ENCODE measurements around the gene SLC35E4.
"Not testable (repeated sequence)": the region's sequence is repeated elsewhere in the genome, so short reads cannot be mapped to it uniquely, and the experiment has no call there.

The SLC35E4 gene, protein sequence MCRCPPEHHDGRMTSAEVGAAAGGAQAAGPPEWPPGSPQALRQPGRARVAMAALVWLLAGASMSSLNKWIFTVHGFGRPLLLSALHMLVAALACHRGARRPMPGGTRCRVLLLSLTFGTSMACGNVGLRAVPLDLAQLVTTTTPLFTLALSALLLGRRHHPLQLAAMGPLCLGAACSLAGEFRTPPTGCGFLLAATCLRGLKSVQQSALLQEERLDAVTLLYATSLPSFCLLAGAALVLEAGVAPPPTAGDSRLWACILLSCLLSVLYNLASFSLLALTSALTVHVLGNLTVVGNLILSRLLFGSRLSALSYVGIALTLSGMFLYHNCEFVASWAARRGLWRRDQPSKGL

DNA sequence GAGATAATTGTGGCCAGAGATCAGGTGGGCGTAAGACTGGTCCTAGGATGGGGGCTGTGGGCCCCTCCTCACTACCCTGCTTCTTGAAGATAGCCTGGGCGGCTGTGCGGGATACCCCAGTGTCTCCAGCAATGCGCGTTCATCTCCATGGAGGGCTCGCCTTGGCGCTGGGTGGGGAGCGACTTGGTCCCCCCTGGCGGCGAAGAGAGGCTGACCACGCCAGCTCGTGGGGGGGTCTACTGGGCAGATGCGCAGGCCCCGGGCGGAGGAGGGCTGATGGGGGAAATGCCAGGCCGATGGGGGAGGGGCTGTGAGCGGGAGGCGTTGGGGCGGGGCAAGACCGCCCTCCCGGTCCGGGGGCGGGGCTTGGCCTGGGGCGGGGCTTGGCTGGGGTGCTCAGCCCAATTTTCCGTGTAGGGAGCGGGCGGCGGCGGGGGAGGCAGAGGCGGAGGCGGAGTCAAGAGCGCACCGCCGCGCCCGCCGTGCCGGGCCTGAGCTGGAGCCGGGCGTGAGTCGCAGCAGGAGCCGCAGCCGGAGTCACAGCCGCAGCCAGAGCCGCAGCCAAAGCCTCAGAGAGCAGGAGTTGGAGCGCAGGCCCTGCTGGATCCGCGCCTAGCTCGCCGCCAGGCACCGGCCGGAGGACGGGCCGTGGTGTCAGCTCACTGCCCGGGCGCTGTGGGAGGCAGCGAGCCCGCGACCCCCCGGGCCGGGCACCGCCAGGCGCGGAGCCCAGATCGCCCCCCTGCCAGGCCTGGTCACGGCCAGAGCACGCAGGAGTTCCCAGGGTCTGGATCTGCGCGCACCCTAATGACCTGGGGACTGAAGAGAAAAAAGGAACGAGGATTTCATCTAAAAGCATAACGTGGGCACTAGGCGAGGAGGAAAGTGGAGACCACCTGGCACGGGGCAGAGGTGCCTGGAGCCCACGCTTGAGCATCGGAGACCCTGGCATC, at the start of gene SLC35E4:
SLC35E4 (plus strand) TSS at position 509 of the 953 bp plus-strand sequence. CDS start 670 bp downstream, outside the sequence.
- DNase-seq = peak; percentile 91

DNA sequence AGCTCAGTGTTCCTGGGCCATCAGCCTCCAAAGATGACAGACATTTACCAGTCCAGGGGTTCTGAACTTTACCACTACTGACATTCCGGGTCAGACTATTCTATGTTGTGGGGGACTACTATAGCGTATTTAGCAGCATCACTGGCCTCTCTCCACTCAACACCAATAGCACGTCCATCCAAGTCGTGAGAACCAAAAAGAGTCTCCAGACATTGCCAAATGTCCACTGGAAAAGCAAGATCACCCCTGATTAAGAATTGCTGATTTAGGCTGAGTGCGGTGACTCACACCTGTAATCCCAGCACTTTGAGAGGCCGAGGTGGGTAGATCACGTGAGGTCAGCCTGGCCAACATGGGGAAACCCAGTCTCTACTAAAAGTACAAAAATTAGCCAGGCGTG, 49.2 kb upstream of the SLC35E4 start:
- DNase-seq = no peak

DNA sequence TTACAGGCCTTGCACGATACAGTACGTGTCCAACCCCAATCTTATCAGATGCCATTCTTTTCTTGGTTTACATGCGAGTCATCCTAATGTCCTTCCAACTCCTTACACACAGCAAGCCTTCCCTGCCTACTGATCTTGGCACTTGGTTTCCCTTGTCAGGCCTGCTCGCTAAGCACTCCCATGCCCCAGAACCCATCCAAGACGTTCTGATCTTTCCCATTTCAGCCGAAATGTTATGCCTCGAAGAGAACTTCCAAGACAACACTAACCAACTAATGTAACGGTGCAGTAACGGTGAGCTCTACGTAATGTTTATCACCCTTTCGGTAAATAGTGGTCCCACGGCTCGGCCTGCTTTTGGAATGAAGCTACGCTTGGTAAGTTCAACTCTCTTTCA, 44.4 kb upstream of the SLC35E4 start:
- peak; percentile 8 for DNase-seq

DNA sequence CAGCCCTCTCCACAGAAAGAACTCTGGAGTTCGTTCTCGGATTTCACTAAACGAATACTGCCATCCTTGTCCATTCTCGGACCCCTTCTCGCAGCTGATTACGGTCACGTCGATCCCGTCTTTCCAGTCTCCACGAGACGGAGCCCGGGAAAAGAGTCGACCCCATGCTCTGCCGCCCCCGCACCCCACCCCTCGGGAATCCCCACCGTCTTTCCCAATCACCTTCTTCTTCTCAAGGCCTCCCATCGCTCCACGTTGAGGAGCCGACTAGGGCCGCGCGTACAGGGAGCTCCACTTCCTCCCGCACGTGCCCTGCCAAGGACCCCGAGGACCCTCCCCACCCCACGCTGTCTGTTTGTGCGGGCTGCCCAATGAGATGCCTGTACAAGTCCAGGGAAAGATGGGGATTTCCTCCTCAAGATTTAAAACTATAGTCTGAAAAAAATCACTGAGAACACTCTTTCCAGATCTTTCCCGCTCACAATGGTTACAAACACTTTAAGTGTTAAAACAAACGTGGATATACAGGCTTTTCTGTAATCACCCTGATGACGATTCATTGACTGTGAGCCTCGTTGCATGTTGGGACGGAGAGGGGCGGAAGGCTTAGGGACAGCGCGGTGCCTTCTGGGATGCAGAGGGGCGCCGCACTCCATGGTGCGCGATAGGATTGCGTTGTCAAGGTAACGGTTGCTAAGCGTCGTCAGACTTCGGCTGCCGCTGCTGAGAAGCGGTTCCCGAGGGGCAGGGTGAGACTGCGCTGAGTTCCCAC, 43.8 kb upstream of the SLC35E4 start, which contains the start of gene PES1:
PES1 (minus strand) TSS at position 323 of the 772 bp plus-strand sequence; CDS start at position 246, 77 bp downstream.
- DNase-seq = peak; percentile 99

DNA sequence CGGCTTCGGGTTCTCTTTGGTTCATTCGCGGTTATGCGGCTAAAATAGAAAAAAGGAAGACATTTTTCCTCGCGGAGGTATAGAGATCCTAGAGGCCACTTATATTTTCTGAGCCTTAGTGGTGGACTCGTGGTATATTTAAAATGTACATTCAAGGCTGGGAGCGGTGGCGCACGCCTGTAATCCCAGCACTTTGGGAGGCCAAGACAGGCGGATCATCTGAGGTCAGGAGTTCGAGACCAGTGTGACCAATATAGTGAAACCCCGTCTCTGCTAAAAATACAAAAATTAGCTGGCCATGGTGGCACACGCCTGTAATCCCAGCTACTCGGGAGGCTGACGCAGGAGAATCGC, 43.2 kb upstream of the SLC35E4 start:
- not testable (repeated sequence) for DNase-seq

DNA sequence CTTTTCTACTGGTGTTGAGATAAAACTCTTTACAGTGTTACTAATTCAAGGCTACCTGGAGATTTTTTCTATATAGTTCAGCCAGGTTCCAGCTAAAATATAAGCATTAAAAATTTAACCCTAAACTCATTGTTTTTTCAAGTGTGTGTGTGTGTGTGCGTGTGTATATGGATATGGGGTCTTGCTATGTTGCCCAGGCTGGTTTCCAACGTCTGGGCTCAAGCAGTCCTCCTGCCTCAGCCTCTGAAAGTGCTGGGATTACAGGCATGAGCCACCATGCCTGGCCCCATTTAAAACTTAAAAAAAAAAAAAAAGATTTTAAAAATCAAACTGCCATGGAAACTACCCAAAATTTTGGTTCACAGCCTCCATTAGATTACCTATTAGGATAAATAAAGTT, 39.4 kb upstream of the SLC35E4 start:
- no peak for DNase-seq

DNA sequence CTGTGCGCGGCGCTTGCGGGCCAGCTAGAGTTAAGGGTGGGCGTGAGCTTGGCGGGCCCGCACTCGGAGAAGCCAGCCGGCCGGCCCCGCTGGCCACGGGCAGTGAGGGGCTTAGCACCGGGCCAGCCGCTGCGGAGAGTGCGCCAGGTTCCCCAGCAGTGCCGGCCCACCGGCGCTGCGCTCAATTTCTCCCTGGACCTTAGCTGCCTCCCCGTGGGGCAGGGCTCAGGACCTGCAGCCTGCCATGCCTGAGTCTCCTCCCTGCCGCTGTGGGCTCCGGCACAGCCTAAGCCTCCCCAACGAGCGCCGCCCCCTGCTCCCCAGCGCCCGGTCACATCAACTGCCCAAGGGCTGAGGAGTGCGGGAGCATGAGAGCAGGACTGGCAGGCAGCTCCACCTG, 38.7 kb upstream of the SLC35E4 start:
- no peak for DNase-seq

DNA sequence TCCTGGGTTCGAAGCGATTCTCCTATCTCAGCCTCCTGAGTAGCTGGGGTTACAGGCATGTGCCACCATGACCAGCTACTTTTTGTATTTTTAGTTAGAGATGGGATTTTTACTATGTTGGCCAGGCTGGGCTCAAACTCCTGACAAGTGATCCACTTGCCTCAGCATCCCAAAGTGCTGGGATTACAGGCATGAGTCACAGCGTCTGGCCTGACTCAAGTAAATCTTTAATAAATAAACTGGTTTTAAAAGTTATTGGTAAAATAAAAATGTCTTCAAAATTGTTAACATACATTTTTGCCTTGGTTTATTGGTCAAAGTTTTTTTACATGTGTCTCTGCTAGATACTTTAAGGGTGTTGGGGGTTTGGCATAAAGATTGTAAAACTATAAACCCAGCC, 36.6 kb upstream of the SLC35E4 start:
- DNase-seq = no peak

DNA sequence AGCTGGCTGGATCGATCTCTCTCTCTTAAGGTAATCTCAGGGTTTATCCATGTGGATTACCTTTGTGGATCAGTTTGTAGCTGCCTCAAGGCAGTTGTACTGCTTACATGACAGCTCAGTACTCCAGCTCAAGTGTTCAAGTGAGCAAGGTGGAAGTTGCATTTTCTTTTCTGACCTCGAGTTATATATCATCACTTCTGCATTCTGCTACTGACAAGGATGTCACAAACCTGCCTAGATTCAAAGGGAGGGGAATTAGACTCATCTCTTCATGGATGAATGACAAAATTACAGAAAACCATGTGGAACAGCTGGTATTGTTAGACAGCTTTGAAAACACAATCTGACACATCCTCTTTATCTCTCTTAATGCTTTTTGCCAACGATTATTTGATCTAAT, 34.7 kb upstream of the SLC35E4 start:
- no peak for DNase-seq

DNA sequence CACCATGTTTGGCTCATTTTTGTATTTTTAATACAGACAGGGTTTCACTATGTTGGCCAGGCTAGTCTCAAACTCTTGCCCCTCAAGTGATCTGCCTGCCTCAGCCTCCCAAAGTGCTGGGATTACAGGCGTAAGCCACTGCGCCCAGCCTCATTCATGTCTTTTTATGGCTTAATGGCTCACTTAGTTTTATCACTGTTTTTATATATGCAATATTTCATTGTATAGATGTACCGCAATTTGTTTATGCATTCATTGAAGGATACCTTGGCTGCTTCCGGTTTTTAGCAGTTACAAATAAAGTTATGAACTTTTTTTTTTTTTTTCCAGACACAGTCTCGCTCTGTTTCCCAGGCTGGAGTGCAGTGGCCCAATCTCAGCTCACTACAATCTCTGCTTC, 34.1 kb upstream of the SLC35E4 start:
- no peak for DNase-seq

DNA sequence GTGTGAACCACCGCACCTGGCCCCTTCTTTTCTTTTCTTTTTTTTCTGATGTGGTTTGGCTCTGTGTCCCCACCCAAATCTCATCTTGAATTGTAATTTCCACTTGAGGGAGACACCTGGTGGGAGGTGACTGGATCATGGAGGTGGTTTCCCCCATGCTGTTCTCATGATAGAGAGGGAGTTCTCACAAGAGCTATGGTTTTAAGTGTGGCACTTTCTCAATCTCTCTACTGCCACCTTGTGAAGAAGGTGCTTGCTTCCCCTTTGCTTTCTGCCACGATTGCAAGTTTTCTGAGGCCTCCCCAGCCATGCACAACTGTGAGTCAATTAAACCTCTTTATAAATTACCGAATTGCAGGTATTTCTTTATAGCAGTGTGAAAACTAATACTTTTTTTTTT, 33.5 kb upstream of the SLC35E4 start:
- peak; percentile 17 for DNase-seq

DNA sequence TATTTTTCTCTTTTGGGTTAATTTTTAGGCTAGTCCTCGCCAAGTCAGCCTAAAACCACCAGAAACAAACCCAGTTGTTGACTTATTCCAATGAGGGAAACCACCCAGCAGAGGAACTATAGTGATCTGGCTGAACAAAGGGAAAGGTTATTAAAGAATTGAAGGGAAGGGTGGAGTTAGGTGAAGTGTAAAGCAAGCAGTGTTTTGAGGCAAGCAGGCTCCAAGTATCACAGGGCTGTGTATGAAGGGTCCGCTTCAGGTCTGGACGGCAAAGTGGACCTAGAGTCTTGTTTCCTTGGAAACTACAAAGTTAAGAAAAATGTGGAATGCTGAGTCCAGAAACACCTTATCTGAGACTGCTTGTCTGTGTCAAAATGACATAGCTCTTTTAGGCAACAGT, 31.8 kb upstream of the SLC35E4 start:
- DNase-seq = no peak

DNA sequence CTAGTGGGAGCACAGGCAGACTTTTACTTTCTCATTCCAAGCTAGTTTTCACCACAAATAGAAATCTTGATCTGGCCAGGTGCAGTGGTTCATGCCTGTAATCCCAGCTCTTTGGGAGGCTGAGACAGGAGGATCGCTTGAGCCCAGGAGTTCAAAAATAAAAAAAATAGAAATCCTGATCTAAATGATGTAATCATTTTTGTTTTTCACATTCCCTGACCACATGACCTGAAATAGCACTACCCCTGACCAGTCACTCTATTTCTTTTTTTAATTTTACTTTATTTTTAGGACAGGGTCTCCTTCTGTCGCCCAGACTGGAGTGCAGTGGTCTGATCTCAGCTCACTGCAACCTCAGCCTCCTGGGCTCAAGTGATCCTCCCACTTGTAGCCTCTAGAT, 30.9 kb upstream of the SLC35E4 start:
- DNase-seq = no peak

DNA sequence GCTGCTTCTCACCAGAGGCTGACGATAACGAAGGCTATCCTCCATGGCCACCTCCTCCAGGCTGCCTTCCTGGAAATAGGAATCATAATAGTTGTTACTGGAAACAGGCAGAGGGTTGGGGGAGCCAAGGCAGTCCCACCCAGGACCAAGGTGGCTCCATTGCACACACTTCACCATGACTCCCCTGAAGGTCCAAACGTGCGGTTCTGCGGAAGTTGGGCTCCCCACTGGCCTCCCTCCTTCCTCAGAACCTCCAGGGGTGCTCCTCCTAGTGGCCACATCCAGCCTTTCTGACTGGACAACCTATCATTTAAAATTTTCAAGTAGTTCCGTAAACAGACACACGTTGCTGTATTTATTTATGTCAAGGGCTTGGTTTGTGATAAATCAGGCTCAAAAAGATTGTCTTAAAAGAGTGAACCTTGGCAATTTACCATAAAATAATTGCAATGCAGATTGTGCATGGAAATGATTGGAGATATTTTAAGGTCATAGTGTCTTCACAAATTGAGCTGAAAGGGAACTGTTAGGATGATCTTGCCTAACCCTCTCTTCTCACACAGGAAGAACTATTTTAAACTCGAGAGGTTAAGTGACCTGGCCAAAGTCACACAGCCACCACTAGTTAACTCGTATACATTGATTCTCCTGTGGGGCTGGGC, 30.0 kb upstream of the SLC35E4 start:
- DNase-seq = peak; percentile 28

DNA sequence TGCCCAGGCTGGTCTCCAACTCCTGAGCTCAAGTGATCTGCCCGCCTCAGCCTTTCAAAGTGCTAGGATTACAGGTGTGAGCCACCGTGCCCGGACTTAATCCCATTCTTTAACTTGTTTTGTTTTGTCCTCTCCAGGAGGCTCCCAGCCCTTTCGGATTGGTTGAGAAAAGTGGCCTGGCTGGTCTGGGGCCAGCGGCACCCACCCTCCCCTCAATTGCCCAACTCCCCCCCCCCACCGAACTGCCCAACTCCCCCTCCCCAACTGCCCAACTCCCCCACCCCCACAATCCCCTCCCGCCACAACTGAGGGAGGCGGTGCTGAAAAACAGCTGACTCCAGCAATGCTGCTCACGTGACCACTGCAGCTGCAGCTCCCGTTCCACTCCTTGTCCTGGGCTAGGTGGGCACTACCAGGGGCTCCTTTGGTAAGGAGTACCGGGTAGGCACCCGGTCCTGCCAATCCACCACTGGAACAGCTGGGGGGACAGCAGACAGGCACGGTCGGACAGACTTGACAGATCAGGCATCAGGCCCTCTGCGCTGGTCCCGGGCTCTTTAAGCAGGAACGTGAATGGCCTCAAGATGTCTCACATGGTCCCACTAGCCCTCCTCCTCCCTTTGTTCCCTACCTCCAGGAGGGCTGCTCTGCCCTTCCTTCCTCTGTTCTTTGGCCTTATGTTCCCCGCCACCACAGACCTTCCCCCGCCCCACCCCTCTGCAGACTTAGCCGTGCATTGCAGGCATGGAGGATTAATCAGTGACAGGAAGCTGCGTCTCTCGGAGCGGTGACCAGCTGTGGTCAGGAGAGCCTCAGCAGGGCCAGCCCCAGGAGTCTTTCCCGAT, 28.9 kb upstream of the SLC35E4 start, which contains the start of gene TCN2:
TCN2 (plus strand) TSS at position 720 of the 845 bp plus-strand sequence. CDS start 158 bp downstream, outside the sequence.
- DNase-seq = peak; percentile 58

DNA sequence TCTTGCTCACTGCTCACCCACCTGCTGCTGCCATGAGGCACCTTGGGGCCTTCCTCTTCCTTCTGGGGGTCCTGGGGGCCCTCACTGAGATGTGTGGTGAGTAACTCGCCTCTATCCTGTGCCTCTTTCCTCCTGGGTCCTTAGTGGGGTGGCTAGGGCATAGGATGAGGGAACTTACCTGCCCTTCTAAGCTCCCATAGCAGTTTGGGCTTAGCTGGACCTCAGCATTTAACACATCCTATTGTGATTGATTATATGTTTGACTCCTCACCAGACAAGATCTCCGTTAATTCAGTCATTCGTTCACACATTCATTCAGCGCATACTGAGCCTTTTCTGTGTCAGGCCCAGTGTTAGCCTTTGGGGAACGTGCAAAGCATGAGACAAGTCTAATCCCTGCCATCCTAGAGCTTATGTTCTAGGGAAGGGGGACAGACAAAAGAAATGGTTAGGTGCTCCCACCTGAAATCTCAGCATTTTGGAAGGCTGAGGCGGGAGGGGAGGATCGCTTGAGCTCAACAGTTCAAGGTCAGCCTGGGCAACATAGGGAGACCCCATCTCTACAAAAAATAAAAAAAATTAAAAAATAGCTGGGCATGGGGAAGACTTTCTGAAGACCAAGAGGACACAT, 28.2 kb upstream of the SLC35E4 start:
- DNase-seq = no peak

DNA sequence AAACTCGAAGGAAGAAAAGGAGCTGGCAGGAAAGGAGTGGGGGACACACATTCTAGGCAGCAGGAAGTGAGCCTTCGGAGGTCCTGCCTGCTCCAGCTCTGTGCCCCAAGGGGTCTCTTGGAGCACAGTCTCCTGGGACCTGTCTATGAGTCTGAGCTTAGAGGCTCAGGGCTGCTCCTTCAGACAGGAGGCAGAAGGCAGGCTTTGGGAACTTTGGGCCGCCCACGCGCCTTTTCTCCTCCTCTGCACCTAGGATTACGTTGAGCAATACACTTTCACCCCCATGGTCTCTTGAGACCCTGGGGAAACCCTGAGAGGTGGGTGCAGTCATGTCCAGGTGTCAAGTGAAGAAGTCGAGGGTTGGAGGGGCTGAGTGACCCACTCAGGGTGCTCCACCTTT, 27.6 kb upstream of the SLC35E4 start:
- no peak for DNase-seq

DNA sequence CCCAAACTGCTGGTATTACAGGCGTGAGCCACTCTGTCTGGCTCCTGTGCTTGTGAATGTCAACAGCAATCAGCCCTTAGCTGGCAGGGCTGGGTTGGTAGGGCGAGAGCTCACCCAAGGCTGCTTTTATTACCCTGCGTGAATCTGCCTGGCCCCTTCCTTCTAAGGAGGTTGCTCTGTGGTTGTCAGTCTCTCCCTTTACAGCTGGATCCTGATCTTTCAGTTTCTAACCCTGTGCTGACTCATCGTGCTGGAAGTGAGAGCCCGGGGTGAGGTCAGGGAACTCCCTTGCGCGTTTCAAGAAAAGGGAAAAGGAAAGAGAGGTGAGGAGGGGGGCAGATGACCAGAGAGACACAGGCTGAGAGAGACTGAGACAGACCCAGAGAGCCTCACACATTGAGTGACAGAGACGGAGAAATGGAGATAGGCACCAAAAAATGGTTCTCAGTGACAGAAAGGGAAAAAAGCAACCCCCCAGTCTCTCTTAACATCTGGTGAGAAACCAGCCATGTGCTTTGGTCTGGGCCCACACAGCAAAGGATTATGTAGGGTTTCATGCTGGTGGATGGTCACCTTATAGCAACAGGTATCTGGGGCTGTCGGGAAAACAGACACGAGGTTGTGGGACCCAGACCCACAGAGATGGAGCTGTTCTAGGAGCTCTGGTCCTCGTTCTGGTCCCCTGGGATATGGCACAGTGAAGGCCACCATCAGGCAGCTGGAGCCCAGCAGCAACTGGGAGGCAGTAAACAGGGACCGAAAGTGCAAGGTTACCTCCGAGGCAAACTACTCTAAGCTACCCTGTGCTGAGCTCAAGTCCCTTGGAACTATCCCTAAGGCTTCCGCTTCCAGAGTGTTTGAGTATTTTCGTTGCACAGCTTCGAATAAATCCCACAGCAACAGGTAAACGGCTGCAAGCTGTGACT, 26.1 kb upstream of the SLC35E4 start:
- peak; percentile 64 for DNase-seq

DNA sequence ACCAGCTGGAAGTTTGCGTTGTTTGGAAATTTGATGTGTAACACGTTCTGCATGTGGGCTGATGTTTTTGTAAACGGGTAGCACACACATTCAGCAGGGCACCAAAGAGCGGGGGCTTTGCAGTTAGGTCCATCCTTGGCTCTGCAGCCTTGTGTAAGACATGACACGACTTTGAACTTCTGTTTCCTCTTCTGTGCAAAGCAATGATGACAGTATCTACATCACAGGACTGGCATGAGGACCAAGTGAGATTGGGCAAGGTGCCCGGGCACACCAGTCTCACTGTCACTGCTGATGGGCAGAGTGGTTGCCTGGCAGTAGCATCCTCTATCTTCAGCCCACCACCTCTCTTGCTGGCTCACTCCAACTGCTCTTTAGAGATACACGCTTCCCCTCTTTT, 25.3 kb upstream of the SLC35E4 start:
- DNase-seq = no peak

DNA sequence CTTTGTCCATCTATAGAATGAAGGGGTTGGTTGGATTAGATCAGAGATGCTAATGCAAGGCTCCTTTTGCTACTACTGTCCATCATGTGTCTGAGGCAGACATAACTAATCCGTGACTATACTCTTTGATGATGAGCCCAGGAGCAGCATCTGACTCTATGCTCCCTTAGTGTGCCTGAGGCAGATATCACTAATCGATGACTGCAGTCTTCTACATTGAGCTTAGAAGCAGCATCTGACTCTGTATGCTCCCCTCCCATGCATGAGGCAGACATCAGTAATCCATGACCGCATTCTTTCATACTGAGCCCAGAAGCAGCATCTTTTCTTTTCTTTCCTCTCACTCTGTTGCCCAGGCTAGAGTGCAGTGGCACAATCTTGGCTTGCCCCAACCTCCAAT, 24.4 kb upstream of the SLC35E4 start:
- no peak for DNase-seq
